Measurements from ENCODE around the gene KRTAP5-2. TPM values are rescaled to one million over a fixed set of nuclear protein-coding genes. Genes with fewer than 3 reads are reported as not detected.

The KRTAP5-2 gene
- total and polyA plus RNA-seq, 9 of the 15 experiments (the other 6 are each of a cell fraction or from before 2014, with no cell fraction given), result not detected

DNA sequence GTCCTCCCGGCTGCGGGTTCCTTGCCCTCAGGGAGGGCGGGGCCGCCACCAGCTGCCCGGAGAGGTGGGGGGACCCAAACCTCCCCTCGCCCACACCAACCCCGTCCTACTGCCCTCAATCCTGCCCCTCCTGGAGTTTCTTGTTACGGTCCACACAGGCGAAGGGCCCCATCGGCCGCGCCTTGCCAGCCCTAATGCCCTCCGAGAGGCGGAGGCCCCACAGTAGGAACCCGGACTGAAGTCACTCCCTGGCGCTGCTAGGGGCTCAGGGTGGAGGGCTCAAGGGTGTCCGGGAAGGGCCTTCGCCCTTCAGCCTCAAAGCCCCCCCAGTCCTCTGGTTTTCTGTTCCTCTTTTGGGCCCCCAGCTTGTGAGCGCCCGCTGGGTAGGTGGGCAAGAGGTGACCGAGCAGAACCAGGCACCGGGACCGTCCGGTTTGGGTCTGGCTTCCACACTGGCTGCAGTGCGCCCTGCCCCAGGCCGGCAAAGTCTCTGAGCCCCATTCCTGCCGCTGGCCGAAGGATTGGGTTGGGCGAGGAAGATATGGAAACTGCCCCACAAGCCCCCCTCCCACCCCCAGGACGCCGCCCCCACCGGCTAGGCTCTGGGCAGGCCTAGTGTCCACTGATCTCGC lies 50.5 kb downstream of the KRTAP5-2 start (continued):
- no peak for TF ChIP-seq RFX7 (CRISPR knock-in tag; IDR thresholded peaks at IDR 0.05)
- TF ChIP-seq ZNF707 (CRISPR knock-in tag; conservative IDR thresholded peaks at IDR 0.05), result no peak
- no peak for TF ChIP-seq ZNF41 (CRISPR knock-in tag; conservative IDR thresholded peaks at IDR 0.05)

Other genes with a start within 250 kb of the KRTAP5-2 start
Only the 7 nearest of the 12 such genes appear.
- 18.9 and 19.1 TPM in 2 replicates for gene MOB2, start 111.5 kb downstream of the KRTAP5-2 start, total RNA-seq (2014; rRNA removed)
- gene MOB2, start 111.5 kb downstream of the KRTAP5-2 start, total RNA-seq (2014; rRNA removed; fragmentation: Illumina TruSeq; extraction: Trizol), result 9.0 and 16.7 TPM in 2 replicates
- gene MOB2, start 111.5 kb downstream of the KRTAP5-2 start, total RNA-seq (2015; rRNA removed; fragmentation: Illumina TruSeq; extraction: Trizol), result 18.9 and 19.2 TPM in 2 replicates
- 23.6 and 24.9 TPM in 2 replicates for gene MOB2, start 111.5 kb downstream of the KRTAP5-2 start, total RNA-seq (2021)
- 30.4 and 33.3 TPM in 2 replicates for gene MOB2, start 111.5 kb downstream of the KRTAP5-2 start, polyA plus RNA-seq (2011; rRNA removed)
- gene MOB2, start 111.5 kb downstream of the KRTAP5-2 start, polyA plus RNA-seq (2014; fragmentation: Illumina TruSeq; extraction: Trizol), result 36.8 and 46.3 TPM in 2 replicates
- under 1 TPM; 0.17 to 0.41 TPM for gene MOB2, start 111.5 kb downstream of the KRTAP5-2 start, polyA plus RNA-seq (2014; fragmentation: Nextera tagmentation; extraction: Ambion mirVana)
- 24.3 and 27.5 TPM in 2 replicates for gene MOB2, start 111.5 kb downstream of the KRTAP5-2 start, polyA plus RNA-seq (2014; rRNA removed)
- 0.18 and 0.29 TPM in 2 replicates for gene DUSP8, start 26.0 kb downstream of the KRTAP5-2 start, total RNA-seq (2014; rRNA removed)
- 0.22 and 0.33 TPM in 2 replicates for gene DUSP8, start 26.0 kb downstream of the KRTAP5-2 start, total RNA-seq (2014; rRNA removed; fragmentation: Illumina TruSeq; extraction: Trizol)
- gene DUSP8, start 26.0 kb downstream of the KRTAP5-2 start, total RNA-seq (2015; rRNA removed; fragmentation: Illumina TruSeq; extraction: Trizol), result 0.14 TPM in 1 of 2 replicates, not detected in the other
- 0.83 and 2.0 TPM in 2 replicates for gene DUSP8, start 26.0 kb downstream of the KRTAP5-2 start, total RNA-seq (2021)
- 2.0 and 4.4 TPM in 2 replicates for gene DUSP8, start 26.0 kb downstream of the KRTAP5-2 start, polyA plus RNA-seq (2011; rRNA removed)
- gene DUSP8, start 26.0 kb downstream of the KRTAP5-2 start, polyA plus RNA-seq (2014; fragmentation: Illumina TruSeq; extraction: Trizol), result 0.86 and 1.7 TPM in 2 replicates
- gene DUSP8, start 26.0 kb downstream of the KRTAP5-2 start, polyA plus RNA-seq (2014; fragmentation: Nextera tagmentation; extraction: Ambion mirVana), result not detected
- 0.50 and 1.0 TPM in 2 replicates for gene DUSP8, start 26.0 kb downstream of the KRTAP5-2 start, polyA plus RNA-seq (2014; rRNA removed)
- not detected in 2 replicates for gene KRTAP5-1, start 13.0 kb downstream of the KRTAP5-2 start, total RNA-seq (2014; rRNA removed)
- not detected in 2 replicates for gene KRTAP5-1, start 13.0 kb downstream of the KRTAP5-2 start, total RNA-seq (2014; rRNA removed; fragmentation: Illumina TruSeq; extraction: Trizol)
- gene KRTAP5-1, start 13.0 kb downstream of the KRTAP5-2 start, total RNA-seq (2015; rRNA removed; fragmentation: Illumina TruSeq; extraction: Trizol), result not detected in 2 replicates
- gene KRTAP5-1, start 13.0 kb downstream of the KRTAP5-2 start, total RNA-seq (2021), result not detected in 2 replicates
- not detected in 2 replicates for gene KRTAP5-1, start 13.0 kb downstream of the KRTAP5-2 start, polyA plus RNA-seq (2011; rRNA removed)
- not detected in 2 replicates for gene KRTAP5-1, start 13.0 kb downstream of the KRTAP5-2 start, polyA plus RNA-seq (2014; fragmentation: Illumina TruSeq; extraction: Trizol)
- gene KRTAP5-1, start 13.0 kb downstream of the KRTAP5-2 start, polyA plus RNA-seq (2014; fragmentation: Nextera tagmentation; extraction: Ambion mirVana), result not detected
- gene KRTAP5-1, start 13.0 kb downstream of the KRTAP5-2 start, polyA plus RNA-seq (2014; rRNA removed), result not detected in 2 replicates
- not detected in 2 replicates for gene KRTAP5-3, start 10.2 kb upstream of the KRTAP5-2 start, total RNA-seq (2014; rRNA removed)
- not detected in 2 replicates for gene KRTAP5-3, start 10.2 kb upstream of the KRTAP5-2 start, total RNA-seq (2014; rRNA removed; fragmentation: Illumina TruSeq; extraction: Trizol)
- not detected in 2 replicates for gene KRTAP5-3, start 10.2 kb upstream of the KRTAP5-2 start, total RNA-seq (2015; rRNA removed; fragmentation: Illumina TruSeq; extraction: Trizol)
- not detected in 2 replicates for gene KRTAP5-3, start 10.2 kb upstream of the KRTAP5-2 start, total RNA-seq (2021)
- gene KRTAP5-3, start 10.2 kb upstream of the KRTAP5-2 start, polyA plus RNA-seq (2011; rRNA removed), result not detected in 2 replicates
- gene KRTAP5-3, start 10.2 kb upstream of the KRTAP5-2 start, polyA plus RNA-seq (2014; fragmentation: Illumina TruSeq; extraction: Trizol), result not detected in 2 replicates
- not detected for gene KRTAP5-3, start 10.2 kb upstream of the KRTAP5-2 start, polyA plus RNA-seq (2014; fragmentation: Nextera tagmentation; extraction: Ambion mirVana)
- gene KRTAP5-3, start 10.2 kb upstream of the KRTAP5-2 start, polyA plus RNA-seq (2014; rRNA removed), result not detected in 2 replicates
- not detected in 2 replicates for gene KRTAP5-4, start 23.8 kb upstream of the KRTAP5-2 start, total RNA-seq (2014; rRNA removed)
- not detected in 2 replicates for gene KRTAP5-4, start 23.8 kb upstream of the KRTAP5-2 start, total RNA-seq (2014; rRNA removed; fragmentation: Illumina TruSeq; extraction: Trizol)
- gene KRTAP5-4, start 23.8 kb upstream of the KRTAP5-2 start, total RNA-seq (2015; rRNA removed; fragmentation: Illumina TruSeq; extraction: Trizol), result not detected in 2 replicates
- not detected in 2 replicates for gene KRTAP5-4, start 23.8 kb upstream of the KRTAP5-2 start, total RNA-seq (2021)
- gene KRTAP5-4, start 23.8 kb upstream of the KRTAP5-2 start, polyA plus RNA-seq (2011; rRNA removed), result not detected in 2 replicates
- gene KRTAP5-4, start 23.8 kb upstream of the KRTAP5-2 start, polyA plus RNA-seq (2014; fragmentation: Illumina TruSeq; extraction: Trizol), result not detected in 2 replicates
- not detected for gene KRTAP5-4, start 23.8 kb upstream of the KRTAP5-2 start, polyA plus RNA-seq (2014; fragmentation: Nextera tagmentation; extraction: Ambion mirVana)
- not detected in 2 replicates for gene KRTAP5-4, start 23.8 kb upstream of the KRTAP5-2 start, polyA plus RNA-seq (2014; rRNA removed)
- not detected in 2 replicates for gene KRTAP5-5, start 31.5 kb upstream of the KRTAP5-2 start, total RNA-seq (2014; rRNA removed)
- not detected in 2 replicates for gene KRTAP5-5, start 31.5 kb upstream of the KRTAP5-2 start, total RNA-seq (2014; rRNA removed; fragmentation: Illumina TruSeq; extraction: Trizol)
- gene KRTAP5-5, start 31.5 kb upstream of the KRTAP5-2 start, total RNA-seq (2015; rRNA removed; fragmentation: Illumina TruSeq; extraction: Trizol), result not detected in 2 replicates
- not detected in 2 replicates for gene KRTAP5-5, start 31.5 kb upstream of the KRTAP5-2 start, total RNA-seq (2021)
- not detected in 2 replicates for gene KRTAP5-5, start 31.5 kb upstream of the KRTAP5-2 start, polyA plus RNA-seq (2011; rRNA removed)
- not detected in 2 replicates for gene KRTAP5-5, start 31.5 kb upstream of the KRTAP5-2 start, polyA plus RNA-seq (2014; fragmentation: Illumina TruSeq; extraction: Trizol)
- gene KRTAP5-5, start 31.5 kb upstream of the KRTAP5-2 start, polyA plus RNA-seq (2014; fragmentation: Nextera tagmentation; extraction: Ambion mirVana), result not detected
- gene KRTAP5-5, start 31.5 kb upstream of the KRTAP5-2 start, polyA plus RNA-seq (2014; rRNA removed), result not detected in 2 replicates
- gene KRTAP5-6, start 98.9 kb upstream of the KRTAP5-2 start, total RNA-seq (2014; rRNA removed), result not detected in 2 replicates
- not detected in 2 replicates for gene KRTAP5-6, start 98.9 kb upstream of the KRTAP5-2 start, total RNA-seq (2014; rRNA removed; fragmentation: Illumina TruSeq; extraction: Trizol)
- gene KRTAP5-6, start 98.9 kb upstream of the KRTAP5-2 start, total RNA-seq (2015; rRNA removed; fragmentation: Illumina TruSeq; extraction: Trizol), result not detected in 2 replicates
- not detected in 2 replicates for gene KRTAP5-6, start 98.9 kb upstream of the KRTAP5-2 start, total RNA-seq (2021)
- gene KRTAP5-6, start 98.9 kb upstream of the KRTAP5-2 start, polyA plus RNA-seq (2011; rRNA removed), result not detected in 2 replicates
- not detected in 2 replicates for gene KRTAP5-6, start 98.9 kb upstream of the KRTAP5-2 start, polyA plus RNA-seq (2014; fragmentation: Illumina TruSeq; extraction: Trizol)
- not detected for gene KRTAP5-6, start 98.9 kb upstream of the KRTAP5-2 start, polyA plus RNA-seq (2014; fragmentation: Nextera tagmentation; extraction: Ambion mirVana)
- not detected in 2 replicates for gene KRTAP5-6, start 98.9 kb upstream of the KRTAP5-2 start, polyA plus RNA-seq (2014; rRNA removed)

All from K562 (cell line).